ENCODE data around the gene VEZT.

GRCh38 chr12:95300286-95300685 is 82.7 kb downstream of the VEZT start:
- no peak for TF ChIP-seq RAD21 (IDR thresholded peaks at IDR 0.05)
- TF ChIP-seq ZBTB33 (IDR thresholded peaks at IDR 0.05): no peak
- no peak for TF ChIP-seq CTCF (IDR thresholded peaks at IDR 0.05; ENCODE audit: low read depth, low read length, missing input control)
- TF ChIP-seq REST (IDR thresholded peaks at IDR 0.05): no peak
- no peak for TF ChIP-seq TAF1 (conservative IDR thresholded peaks at IDR 0.05)
- no peak for TF ChIP-seq SP1 (IDR thresholded peaks at IDR 0.05)

Measured in liver (tissue), 3 donors.